Tibial nerve (tissue), 4 donors: ENCODE measurements around the gene STYXL1. TPM values are rescaled to one million over a fixed set of nuclear protein-coding genes. Genes with fewer than 3 reads are reported as not detected.
A peak's percentile ranks its signal among the peaks of the same experiment; 100 is the strongest.

ENCODE experiments used
- DNase-seq, 2 donors: peaks; one replicate each; pipeline ENCODE4 v3.0.0-alpha.2; 2019; ENCODE audit warnings: low spot score in 2 of 2
- H3K27ac ChIP-seq, 4 donors: fragments of 200-600 bp; sonication (generic) in 3 of 4; one replicate each; pipeline ENCODE4 v1.5.1; 2017 to 2019; ENCODE audit warnings: mild to moderate bottlenecking in 1 of 4
- H3K27me3 ChIP-seq, 2 donors: fragments of 200-600 bp; sonication (generic) in 1 of 2; one replicate each; pipeline versions ENCODE4 v1.5.1 to v1.6.0; 2017 to 2019
- H3K36me3 ChIP-seq, 3 donors: fragments of 200-600 bp; sonication (generic); one replicate each; pipeline ENCODE4 v1.5.1; 2018 to 2019
- H3K4me1 ChIP-seq, 4 donors: fragments of 200-600 bp; sonication (generic) in 3 of 4; one replicate each; pipeline ENCODE4 v1.5.1; 2017 to 2019
- H3K4me3 ChIP-seq, 4 donors: fragments of 200-600 bp; sonication (generic) in 3 of 4; one replicate each; pipeline ENCODE4 v1.5.1; 2017 to 2019; ENCODE audit warnings: mild to moderate bottlenecking in 1 of 4, moderate library complexity in 1 of 4
- H3K9me3 ChIP-seq, 4 donors: fragments of 200-600 bp; sonication (generic) in 3 of 4; one replicate each; pipeline ENCODE4 v1.5.1; 2017 to 2019
- EP300 ChIP-seq, 2 donors: sonication (generic); formaldehyde crosslinking; IDR thresholded peaks; one replicate each; pipeline ENCODE4 v1.6.1; 2017; ENCODE audit warnings: antibody characterized with exemption in 2 of 2, mild to moderate bottlenecking in 1 of 2
- POLR2A ChIP-seq, 2 donors: fragments of 450-650 bp; IDR thresholded peaks; one replicate each; pipeline ENCODE4 v1.6.1; 2017; ENCODE audit warnings: antibody characterized with exemption in 2 of 2, mild to moderate bottlenecking in 2 of 2, moderate library complexity in 2 of 2
- WGBS, 2 donors: methylation state at CpG; one replicate each; pipeline ENCODE4 v1.1.5; 2018; 5-methylcytosine and 5-hydroxymethylcytosine counted together
- total RNA-seq, 4 donors: library from RNA; depleted of rRNA; stranded (reverse); fragments of >200 nt; gene quantifications; one replicate each; pipeline ENCODE4 v1.1.0, GENCODE V29; 2016
- TF ChIP-seq, protein P1 (sequence below), 5 experiments: fragments of 200-600 bp in 3 of 5; fragments of 450-650 bp in 2 of 5; sonication (generic) in 3 of 5; IDR thresholded peaks; one replicate each; pipeline ENCODE4 v1.5.1; 2016 to 2019; ENCODE audit warnings: antibody characterized with exemption in 5 of 5, mild to moderate bottlenecking in 3 of 5, moderate library complexity in 2 of 5

Gene STYXL1
- total RNA-seq, 4 donors from 2014 or later, result 9.9 to 45.7 (median 29.0) TPM

DNA sequence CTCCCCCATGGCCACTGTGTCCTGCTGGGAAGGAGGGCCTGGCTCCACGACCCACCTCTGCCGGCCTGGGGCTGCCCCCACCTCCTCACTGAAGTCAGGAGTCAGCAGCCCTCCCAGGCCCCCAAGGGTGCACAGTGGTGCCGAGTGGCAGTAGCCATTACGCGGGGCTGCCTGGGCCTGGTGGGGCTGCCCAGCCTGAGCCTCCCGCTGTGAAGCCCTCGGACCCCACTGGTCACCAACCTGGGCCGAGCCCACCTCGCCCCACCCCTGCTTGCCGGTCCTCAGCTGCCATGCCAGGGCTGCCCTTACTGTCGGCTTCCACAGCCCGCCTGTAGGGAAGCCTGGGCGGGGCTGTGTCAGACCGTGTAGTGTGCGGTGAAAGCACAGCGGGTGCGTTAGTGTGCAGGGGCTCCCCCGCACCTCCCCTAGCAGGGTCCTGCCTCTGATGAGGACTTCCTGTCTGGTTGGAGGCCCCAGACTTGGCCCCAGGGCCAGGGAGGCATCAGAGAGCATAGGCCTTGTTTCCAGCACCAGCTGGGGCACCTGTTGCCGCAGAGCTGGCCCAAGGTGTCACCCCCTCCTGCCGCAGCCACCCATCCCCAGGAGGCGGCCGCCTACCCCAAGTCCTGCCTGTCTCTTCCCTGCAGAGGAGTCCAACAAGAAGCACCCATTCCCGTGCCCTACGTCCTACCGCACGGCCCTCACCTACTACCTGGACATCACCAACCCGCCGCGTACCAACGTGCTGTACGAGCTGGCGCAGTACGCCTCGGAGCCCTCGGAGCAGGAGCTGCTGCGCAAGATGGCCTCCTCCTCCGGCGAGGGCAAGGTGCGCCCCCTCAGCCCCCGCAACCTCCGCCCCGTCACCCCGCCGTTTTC, 63.4 kb downstream of the STYXL1 start:
- peaks cover 4 to 88% (median 32%) of the 10 kb centered on the region in 3 donors for H3K36me3 ChIP-seq
- WGBS, 2 donors, result 92% methylated on average over 27 to 41 of the region's 44 CpGs
- H3K4me3 ChIP-seq, result no peak overlapping the region
- TF ChIP-seq EP300 (IDR thresholded peaks at IDR 0.05), result no peak
- TF ChIP-seq POLR2A (IDR thresholded peaks at IDR 0.05), result no peak
- TF ChIP-seq, protein P1, sequence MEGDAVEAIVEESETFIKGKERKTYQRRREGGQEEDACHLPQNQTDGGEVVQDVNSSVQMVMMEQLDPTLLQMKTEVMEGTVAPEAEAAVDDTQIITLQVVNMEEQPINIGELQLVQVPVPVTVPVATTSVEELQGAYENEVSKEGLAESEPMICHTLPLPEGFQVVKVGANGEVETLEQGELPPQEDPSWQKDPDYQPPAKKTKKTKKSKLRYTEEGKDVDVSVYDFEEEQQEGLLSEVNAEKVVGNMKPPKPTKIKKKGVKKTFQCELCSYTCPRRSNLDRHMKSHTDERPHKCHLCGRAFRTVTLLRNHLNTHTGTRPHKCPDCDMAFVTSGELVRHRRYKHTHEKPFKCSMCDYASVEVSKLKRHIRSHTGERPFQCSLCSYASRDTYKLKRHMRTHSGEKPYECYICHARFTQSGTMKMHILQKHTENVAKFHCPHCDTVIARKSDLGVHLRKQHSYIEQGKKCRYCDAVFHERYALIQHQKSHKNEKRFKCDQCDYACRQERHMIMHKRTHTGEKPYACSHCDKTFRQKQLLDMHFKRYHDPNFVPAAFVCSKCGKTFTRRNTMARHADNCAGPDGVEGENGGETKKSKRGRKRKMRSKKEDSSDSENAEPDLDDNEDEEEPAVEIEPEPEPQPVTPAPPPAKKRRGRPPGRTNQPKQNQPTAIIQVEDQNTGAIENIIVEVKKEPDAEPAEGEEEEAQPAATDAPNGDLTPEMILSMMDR (IDR thresholded peaks at IDR 0.05), result no peak
- no peaks in the 10 kb centered on the region for H3K9me3 ChIP-seq
- peak overlapping the region in 1 of 4 donors; percentile 13 for H3K27ac ChIP-seq
- no peaks in the 10 kb centered on the region for H3K27me3 ChIP-seq
- peaks cover 0 to 53% (median 3%) of the 10 kb centered on the region in 4 donors for H3K4me1 ChIP-seq
- DNase-seq, result no peak

GRCh38 chr7:75983471-75984129, 64.2 kb downstream of the STYXL1 start:
- DNase-seq, result no peak
- peaks cover 4 to 93% (median 32%) of the 10 kb centered on the region in 3 donors for H3K36me3 ChIP-seq
- H3K4me3 ChIP-seq, result no peak overlapping the region
- TF ChIP-seq EP300 (IDR thresholded peaks at IDR 0.05), result no peak
- TF ChIP-seq POLR2A (IDR thresholded peaks at IDR 0.05), result no peak
- TF ChIP-seq, protein P1 (IDR thresholded peaks at IDR 0.05), result no peak
- H3K27ac ChIP-seq, result peak overlapping the region in 1 of 4 donors; percentile 13
- H3K4me1 ChIP-seq, result peaks cover 0 to 55% (median 0%) of the 10 kb centered on the region in 4 donors
- H3K27me3 ChIP-seq, result no peaks in the 10 kb centered on the region
- H3K9me3 ChIP-seq, result no peaks in the 10 kb centered on the region
- 84 to 86% methylated on average over 26 of the region's 26 CpGs for WGBS, 2 donors

- Histone ChIP-seq H3K36me3 (peaks cover 4 to 84% (median 32%) of the 10 kb centered on the region in 3 donors), H3K4me3 (no peak overlapping the region), H3K9me3 (no peaks in the 10 kb centered on the region), H3K27me3 (no peaks in the 10 kb centered on the region), H3K27ac (no peak overlapping the region), H3K4me1 (peaks cover 0 to 66% (median 0%) of the 10 kb centered on the region in 4 donors)
- TF ChIP-seq, protein P1 (IDR thresholded peaks at IDR 0.05), result no peak
- TF ChIP-seq POLR2A (IDR thresholded peaks at IDR 0.05) (no peak), EP300 (IDR thresholded peaks at IDR 0.05) (no peak)
- no peak for DNase-seq
- WGBS, 2 donors, result 74 to 89% methylated on average over 20 to 22 of the region's 22 CpGs
Measured at GRCh38 chr7:75982306-75983064, 65.3 kb downstream of the STYXL1 start.

DNA sequence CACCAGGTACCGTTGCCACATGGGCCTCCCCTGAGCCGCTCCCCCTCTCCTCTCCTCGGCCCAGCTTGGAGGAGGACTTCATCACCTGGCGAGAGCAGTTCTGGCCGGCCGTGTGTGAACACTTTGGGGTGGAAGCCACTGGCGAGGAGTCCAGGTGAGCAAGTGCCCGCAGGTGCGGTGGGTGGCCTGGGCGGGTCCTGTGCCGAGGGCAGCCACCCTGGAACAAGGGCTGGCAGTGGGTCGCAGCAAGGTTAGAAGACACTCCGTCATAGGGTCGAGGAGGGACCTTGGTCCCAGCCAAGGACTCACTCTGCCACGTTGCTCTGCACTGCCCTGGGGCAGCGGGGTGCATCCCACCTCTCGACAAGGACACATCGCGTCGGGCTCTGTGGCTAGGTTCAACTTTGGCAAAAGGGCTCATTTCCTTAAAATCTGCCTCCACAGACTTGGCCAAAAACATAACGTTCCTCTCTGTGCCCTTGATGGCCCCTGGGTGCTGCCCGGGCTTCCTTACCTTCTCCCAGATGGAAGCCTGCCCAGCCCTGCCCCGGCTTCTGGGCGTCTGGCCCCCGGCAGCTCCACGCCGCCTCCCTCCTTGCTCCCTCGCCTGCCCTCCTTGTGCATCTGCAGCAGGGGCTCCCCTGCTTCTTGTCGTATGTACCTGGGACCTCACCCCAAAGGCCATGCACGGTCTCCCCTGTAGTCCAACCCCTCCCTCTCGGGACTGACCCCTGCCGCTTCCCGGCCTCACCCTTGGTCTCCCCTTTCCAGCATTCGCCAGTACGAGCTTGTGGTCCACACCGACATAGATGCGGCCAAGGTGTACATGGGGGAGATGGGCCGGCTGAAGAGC, 66.1 kb downstream of the STYXL1 start:
- Histone ChIP-seq H3K9me3 (no peaks in the 10 kb centered on the region), H3K27me3 (no peaks in the 10 kb centered on the region), H3K4me3 (no peak overlapping the region), H3K36me3 (peaks cover 4 to 79% (median 29%) of the 10 kb centered on the region in 3 donors), H3K27ac (no peak overlapping the region), H3K4me1 (peaks cover 0 to 70% (median 0%) of the 10 kb centered on the region in 4 donors)
- no peak for DNase-seq
- TF ChIP-seq, protein P1 (IDR thresholded peaks at IDR 0.05), result no peak
- TF ChIP-seq EP300 (IDR thresholded peaks at IDR 0.05), result no peak
- WGBS, 2 donors, result 87 to 88% methylated on average over 37 to 38 of the region's 38 CpGs
